ENCODE measurements around the gene FREM2.

Gene FREM2

DNA sequence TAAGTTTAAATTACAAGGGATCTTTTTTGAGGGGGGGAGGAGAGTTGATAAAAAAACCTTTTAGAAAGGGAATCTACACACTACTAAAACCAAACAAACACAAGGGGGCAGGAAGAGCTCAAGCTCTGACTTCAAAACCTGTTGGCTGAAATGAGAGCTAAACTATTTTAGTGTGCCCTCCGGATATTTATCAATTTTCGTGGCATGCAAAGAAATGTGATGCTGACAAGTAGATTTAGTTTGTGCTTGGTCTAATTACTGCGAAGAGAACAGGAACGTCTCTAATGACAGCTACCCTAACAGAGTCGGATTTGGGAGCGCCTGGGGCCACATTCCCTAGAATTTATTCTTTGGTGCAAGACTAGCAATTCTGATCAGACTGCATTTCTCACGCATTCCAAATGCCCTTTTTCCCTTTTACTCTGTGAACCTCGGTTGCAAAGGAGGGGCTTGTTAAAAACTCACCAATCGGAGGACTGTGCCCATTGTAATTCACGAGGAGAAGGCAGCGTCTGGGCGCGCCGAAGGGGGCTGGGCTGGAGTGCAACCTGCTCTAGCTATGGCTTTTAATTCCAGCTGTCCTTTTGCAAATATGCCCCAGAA, 802 bp upstream of the FREM2 start:
- no peak for DNase-seq (ENCODE audit: low spot score)
- Histone ChIP-seq H3K27ac (no peak overlapping the region), H3K4me3 (peak overlapping the region; percentile 67)
- TF ChIP-seq CTCF (IDR thresholded peaks at IDR 0.05): no peak

- DNase-seq (ENCODE audit: low spot score): no peak
- H3K4me3 ChIP-seq: peak overlapping the region; percentile 67
- no peak overlapping the region for H3K27ac ChIP-seq
- TF ChIP-seq CTCF (IDR thresholded peaks at IDR 0.05): no peak
These were observed 661 bp downstream of the FREM2 start for GRCh38 chr13:38687246-38688229.

- no peak overlapping the region for H3K27ac ChIP-seq
- no peak for DNase-seq (ENCODE audit: low spot score)
- H3K4me3 ChIP-seq: no peak overlapping the region
- TF ChIP-seq CTCF (IDR thresholded peaks at IDR 0.05): no peak
These were observed 1.8 kb downstream of the FREM2 start for GRCh38 chr13:38688674-38689073.

DNA sequence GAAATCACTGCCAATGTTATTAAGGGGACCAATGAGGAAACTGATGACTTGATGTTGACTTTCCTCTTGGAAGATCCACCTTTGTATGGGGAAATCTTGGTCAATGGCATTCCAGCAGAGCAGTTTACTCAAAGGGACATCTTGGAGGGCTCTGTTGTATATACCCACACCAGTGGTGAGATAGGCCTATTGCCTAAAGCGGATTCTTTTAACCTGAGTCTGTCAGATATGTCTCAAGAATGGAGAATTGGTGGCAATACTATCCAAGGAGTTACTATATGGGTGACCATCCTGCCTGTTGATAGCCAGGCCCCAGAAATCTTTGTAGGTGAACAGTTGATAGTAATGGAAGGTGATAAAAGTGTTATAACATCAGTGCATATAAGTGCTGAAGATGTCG, 3.4 kb downstream of the FREM2 start:
- H3K4me3 ChIP-seq: no peak overlapping the region
- DNase-seq (ENCODE audit: low spot score): no peak
- H3K27ac ChIP-seq: no peak overlapping the region
- TF ChIP-seq CTCF (IDR thresholded peaks at IDR 0.05): no peak

GRCh38 chr13:38693168-38693567, 6.3 kb downstream of the FREM2 start:
- no peak overlapping the region for H3K27ac ChIP-seq
- DNase-seq (ENCODE audit: low spot score): no peak
- TF ChIP-seq CTCF (IDR thresholded peaks at IDR 0.05): no peak
- H3K4me3 ChIP-seq: no peak overlapping the region

DNA sequence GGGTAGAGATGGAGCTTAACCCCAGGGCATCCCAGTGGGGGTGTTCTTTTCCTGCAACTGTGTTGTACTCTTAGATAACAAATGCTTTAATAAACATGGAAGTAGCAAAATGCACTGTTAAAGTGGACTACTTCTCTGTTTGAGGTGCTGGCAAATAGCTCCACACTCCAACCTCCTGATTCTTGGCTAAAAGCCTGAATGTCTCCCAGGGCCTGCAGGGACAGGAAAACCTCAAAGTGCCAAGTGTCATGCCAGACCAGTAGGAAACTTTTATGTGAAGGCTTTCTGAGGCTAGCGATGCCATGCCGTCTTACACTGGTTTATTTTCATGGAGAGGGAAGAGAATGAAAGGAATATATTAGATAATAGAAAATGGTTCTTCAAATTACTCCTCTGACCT, 6.8 kb downstream of the FREM2 start:
- DNase-seq (ENCODE audit: low spot score): no peak
- Histone ChIP-seq H3K4me3 (no peak overlapping the region), H3K27ac (no peak overlapping the region)
- TF ChIP-seq CTCF (IDR thresholded peaks at IDR 0.05): no peak

Measured in coronary artery (tissue), 2 donors.